Cardiac fibroblast (primary cell): ENCODE measurements around the gene DHRS2.

ENCODE experiments used
- DNase-seq, 2 donors: peaks; one replicate each; pipeline versions ENCODE4 v3.0.0 to v3.0.0-alpha.2; 2010; ENCODE audit warnings: low read depth in 2 of 2
- H3K4me3 ChIP-seq, 2 donors: replicated peaks in 1 of 2; 1 replicate in 1 of 2; 2 replicates in 1 of 2; pipeline ENCODE4 v1.5.1; 2011; ENCODE audit warnings: low read depth in 2 of 2, low read length in 2 of 2, mild to moderate bottlenecking in 2 of 2, moderate library complexity in 1 of 2
- CTCF ChIP-seq: IDR thresholded peaks from one replicate; pipeline ENCODE4 v1.5.1; 2011; ENCODE audit warnings: low read depth, mild to moderate bottlenecking, low read length, inconsistent platforms

Gene DHRS2

GRCh38 chr14:23601424-23601823 lies 34.7 kb upstream of the DHRS2 start:
- no peak overlapping the region for H3K4me3 ChIP-seq
- no peak for TF ChIP-seq CTCF
- no peak for DNase-seq

GRCh38 chr14:23601845-23602180 lies 34.4 kb upstream of the DHRS2 start:
- DNase-seq: no peak
- TF ChIP-seq CTCF: no peak
- no peak overlapping the region for H3K4me3 ChIP-seq

- no peak overlapping the region for H3K4me3 ChIP-seq
- no peak for DNase-seq
- no peak for TF ChIP-seq CTCF
Measured at GRCh38 chr14:23602181-23603095, 33.7 kb upstream of the DHRS2 start.

GRCh38 chr14:23603103-23603502 lies 33.1 kb upstream of the DHRS2 start:
- no peak for TF ChIP-seq CTCF
- DNase-seq: no peak
- H3K4me3 ChIP-seq: no peak overlapping the region

GRCh38 chr14:23604148-23604547 lies 32.0 kb upstream of the DHRS2 start:
- DNase-seq: no peak

GRCh38 chr14:23604675-23605170 lies 31.4 kb upstream of the DHRS2 start:
- no peak for TF ChIP-seq CTCF
- no peak for DNase-seq
- no peak overlapping the region for H3K4me3 ChIP-seq

More at GRCh38 chr14:23604148-23604547, 32.0 kb upstream of the DHRS2 start:
- no peak for TF ChIP-seq CTCF
- no peak overlapping the region for H3K4me3 ChIP-seq
